Stomach (tissue), 9 donors: ENCODE results near the gene VPS4B. TPM values are rescaled to one million over a fixed set of nuclear protein-coding genes. Genes with fewer than 3 reads are reported as not detected.

Experiments
- DNase-seq, 2 donors: peaks; one replicate each; pipeline versions ENCODE4 v3.0.0 to v3.0.0-alpha.2; 2013 to 2019
- H3K27ac ChIP-seq, 5 donors: fragments of 200-600 bp in 4 of 5; sonication (generic) in 4 of 5; one replicate each; pipeline ENCODE4 v1.5.1; 2013 to 2019; ENCODE audit warnings: mild to moderate bottlenecking in 1 of 5, moderate library complexity in 1 of 5
- H3K27me3 ChIP-seq, 3 donors: fragments of 200-600 bp; sonication (generic); one replicate each; pipeline ENCODE4 v1.5.1; 2017 to 2019; ENCODE audit warnings: mixed run types in 1 of 3
- H3K36me3 ChIP-seq, 4 donors: fragments of 200-600 bp; sonication (generic); 1 replicate in 3 of 4; 2 replicates in 1 of 4; pipeline ENCODE4 v1.5.1; 2016 to 2019
- H3K4me1 ChIP-seq, 4 donors: fragments of 200-600 bp; sonication (generic); one replicate each; pipeline ENCODE4 v1.5.1; 2016 to 2019
- H3K4me3 ChIP-seq, 4 donors: fragments of 200-600 bp; sonication (generic) in 3 of 4; one replicate each; pipeline ENCODE4 v1.5.1; 2016 to 2019; ENCODE audit warnings: mild to moderate bottlenecking in 1 of 4
- H3K9me3 ChIP-seq, 4 donors: fragments of 200-600 bp; sonication (generic); one replicate each; pipeline ENCODE4 v1.5.1; 2016 to 2019
- EP300 ChIP-seq: sonication (generic); formaldehyde crosslinking; IDR thresholded peaks from one replicate; pipeline ENCODE4 v1.6.1; 2017; ENCODE audit warnings: antibody characterized with exemption
- POLR2A ChIP-seq, 4 donors: fragments of 450-650 bp; IDR thresholded peaks; one replicate each; pipeline ENCODE4 v1.6.1; 2016; ENCODE audit warnings: antibody characterized with exemption in 4 of 4, control low read depth in 2 of 4, mild to moderate bottlenecking in 1 of 4, moderate library complexity in 1 of 4
- POLR2AphosphoS5 ChIP-seq, 3 donors: sonication (generic); formaldehyde crosslinking; IDR thresholded peaks; one replicate each; pipeline ENCODE4 v1.6.1; 2016; ENCODE audit warnings: antibody characterized with exemption in 3 of 3
- WGBS, 5 donors: extraction: QIAGEN DNeasy Blood & Tissue Kit in 3 of 5; methylation state at CpG; one replicate each; pipeline versions ENCODE4 v1.1.5 to v1.1.7; 2013 to 2018; 5-methylcytosine and 5-hydroxymethylcytosine counted together
- intact Hi-C: fragments of 100-400 bp; cut with DNase I; formaldehyde crosslinking; loops from one replicate; pipeline ENCODE4 v1.15.1; 2023; ENCODE audit warnings: low total_unique reads
- polyA plus RNA-seq, 3 donors: library from polyadenylated mRNA; stranded (reverse); fragments of 200-250 nt; gene quantifications; one replicate each; pipeline ENCODE4 v1.2.3, GENCODE V29; 2013
- total RNA-seq, 5 donors: library from RNA; depleted of rRNA; stranded (reverse); fragments of >200 nt; gene quantifications; one replicate each; pipeline versions ENCODE4 v1.1.0 to v1.2.3, GENCODE V29; 2014 to 2016
- TF ChIP-seq, protein P1 (sequence below), 7 experiments: fragments of 450-650 bp in 4 of 7; fragments of 200-600 bp in 3 of 7; sonication (generic) in 3 of 7; IDR thresholded peaks; one replicate each; pipeline ENCODE4 v1.5.1; 2016 to 2019; ENCODE audit warnings: antibody characterized with exemption in 7 of 7, control low read depth in 2 of 7, mild to moderate bottlenecking in 1 of 7
- donor health status: healthy with polysubstance abuse.
- donor health status: Bipolar disorder and iron deficiency.
- donor health status: healthy.

VPS4B gene
- total and polyA plus RNA-seq, 8 donors = 11.3 to 108 (median 30.8) TPM

DNA sequence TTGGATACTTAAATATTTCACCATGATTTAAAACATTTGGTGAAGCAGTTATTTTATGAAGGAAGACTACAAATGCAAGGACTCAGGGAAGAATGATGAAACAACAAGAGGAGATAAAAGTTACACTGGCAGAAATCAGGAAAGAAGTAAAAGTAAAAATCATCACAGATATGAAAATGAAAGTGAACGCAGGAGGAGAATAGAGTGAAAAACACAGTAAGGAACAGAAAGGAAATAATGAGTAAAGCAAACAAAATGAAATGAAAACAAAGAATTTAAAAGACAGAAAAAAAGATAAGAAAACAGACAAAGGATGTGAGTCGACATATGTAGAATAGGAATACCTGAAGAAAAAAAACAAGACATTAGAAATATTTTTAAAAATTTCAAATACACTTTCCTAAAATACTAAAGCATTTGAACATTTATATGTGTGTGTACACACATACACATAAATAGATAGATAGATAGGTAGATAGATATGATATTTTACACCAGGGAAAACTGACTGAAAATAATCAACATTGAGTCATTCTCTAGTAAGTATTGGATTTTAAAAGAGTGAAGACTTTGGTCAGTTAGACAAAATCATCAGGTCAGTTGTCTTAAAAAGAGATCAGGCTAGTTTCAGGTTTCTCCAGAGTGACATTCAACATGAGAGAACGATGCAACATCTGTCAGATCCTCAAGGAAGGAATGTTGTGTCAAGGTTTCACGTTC, 43.2 kb downstream of the VPS4B start:
- intact Hi-C loops = no loop called here
- Histone ChIP-seq H3K4me1 (no peaks in the 10 kb centered on the region), H3K4me3 (no peak overlapping the region), H3K36me3 (peaks cover 0 to 15% (median 0%) of the 10 kb centered on the region in 4 donors), H3K27me3 (no peaks in the 10 kb centered on the region), H3K9me3 (peaks cover 0 to 19% (median 8%) of the 10 kb centered on the region in 4 donors), H3K27ac (no peak overlapping the region)
- DNase-seq = no peak
- WGBS, 5 donors = 49 to 62% (median 52%) methylated on average over 4 of the region's 4 CpGs
- TF ChIP-seq, protein P1, sequence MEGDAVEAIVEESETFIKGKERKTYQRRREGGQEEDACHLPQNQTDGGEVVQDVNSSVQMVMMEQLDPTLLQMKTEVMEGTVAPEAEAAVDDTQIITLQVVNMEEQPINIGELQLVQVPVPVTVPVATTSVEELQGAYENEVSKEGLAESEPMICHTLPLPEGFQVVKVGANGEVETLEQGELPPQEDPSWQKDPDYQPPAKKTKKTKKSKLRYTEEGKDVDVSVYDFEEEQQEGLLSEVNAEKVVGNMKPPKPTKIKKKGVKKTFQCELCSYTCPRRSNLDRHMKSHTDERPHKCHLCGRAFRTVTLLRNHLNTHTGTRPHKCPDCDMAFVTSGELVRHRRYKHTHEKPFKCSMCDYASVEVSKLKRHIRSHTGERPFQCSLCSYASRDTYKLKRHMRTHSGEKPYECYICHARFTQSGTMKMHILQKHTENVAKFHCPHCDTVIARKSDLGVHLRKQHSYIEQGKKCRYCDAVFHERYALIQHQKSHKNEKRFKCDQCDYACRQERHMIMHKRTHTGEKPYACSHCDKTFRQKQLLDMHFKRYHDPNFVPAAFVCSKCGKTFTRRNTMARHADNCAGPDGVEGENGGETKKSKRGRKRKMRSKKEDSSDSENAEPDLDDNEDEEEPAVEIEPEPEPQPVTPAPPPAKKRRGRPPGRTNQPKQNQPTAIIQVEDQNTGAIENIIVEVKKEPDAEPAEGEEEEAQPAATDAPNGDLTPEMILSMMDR (IDR thresholded peaks at IDR 0.05) = no peak
- TF ChIP-seq POLR2AphosphoS5 (IDR thresholded peaks at IDR 0.05) (no peak), EP300 (no peak), POLR2A (IDR thresholded peaks at IDR 0.05) (no peak)

DNA sequence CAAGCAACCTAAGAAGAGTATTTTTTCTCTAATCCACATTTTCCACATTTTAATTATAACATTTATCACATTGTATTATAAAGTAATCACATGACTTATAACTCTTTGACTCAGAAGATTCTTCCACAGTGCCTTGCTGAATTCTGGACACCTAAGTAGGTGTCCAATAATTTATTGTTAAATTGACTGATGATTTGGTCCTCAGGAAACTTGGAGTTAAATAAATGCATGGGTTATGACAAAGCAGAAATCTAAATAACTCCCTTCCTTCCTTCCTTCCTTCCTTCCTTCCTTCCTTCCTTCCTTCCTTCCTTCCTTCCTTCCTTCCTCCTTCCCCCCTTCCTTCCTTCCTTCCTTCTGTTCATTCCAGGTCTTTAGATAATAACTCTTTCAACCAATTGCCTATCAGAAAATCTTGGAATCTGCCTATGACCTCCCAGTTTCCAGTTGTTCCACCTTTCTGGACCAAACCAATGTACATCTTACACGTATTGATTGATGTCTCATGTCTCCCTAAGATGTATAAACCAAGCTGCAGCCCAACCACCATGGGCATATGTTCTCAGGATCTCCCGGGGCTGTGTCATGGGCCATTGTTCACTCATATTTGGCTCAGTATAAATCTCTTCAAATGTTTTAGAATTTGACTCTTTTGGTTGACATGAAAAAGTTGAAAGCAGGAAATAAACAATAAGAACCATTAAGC, 44.8 kb downstream of the VPS4B start:
- H3K27ac ChIP-seq = no peak overlapping the region
- peaks cover 0 to 10% (median 8%) of the 10 kb centered on the region in 4 donors for H3K9me3 ChIP-seq
- H3K36me3 ChIP-seq = peaks cover 0 to 2% (median 0%) of the 10 kb centered on the region in 4 donors
- intact Hi-C loops = no loop called here
- DNase-seq = no peak
- H3K4me3 ChIP-seq = no peak overlapping the region
- H3K4me1 ChIP-seq = no peaks in the 10 kb centered on the region
- 77 to 79% (median 78%) methylated on average over 2 of the region's 2 CpGs for WGBS, 5 donors
- TF ChIP-seq POLR2AphosphoS5 (IDR thresholded peaks at IDR 0.05) = no peak
- H3K27me3 ChIP-seq = no peaks in the 10 kb centered on the region

DNA sequence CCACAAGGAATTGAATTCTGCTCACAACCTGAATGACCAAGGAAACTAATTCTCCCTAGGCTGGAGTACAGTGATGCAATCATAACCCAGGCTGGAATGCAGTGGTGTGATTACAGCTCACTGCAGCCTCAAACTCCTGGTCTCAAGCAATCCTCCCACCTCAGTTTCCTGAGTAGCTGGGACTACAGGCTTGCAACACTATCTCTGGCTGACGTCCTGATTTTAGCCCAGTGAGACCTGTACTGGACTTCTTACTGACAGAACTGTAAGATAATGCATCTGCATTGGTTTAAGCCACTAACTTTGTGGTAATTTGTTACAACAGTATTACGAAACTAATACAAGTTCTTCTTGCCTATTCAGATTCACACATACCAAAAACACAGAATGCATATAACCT, 45.7 kb downstream of the VPS4B start:
- H3K27ac ChIP-seq = no peak overlapping the region
- DNase-seq = no peak
- H3K27me3 ChIP-seq = no peaks in the 10 kb centered on the region
- H3K9me3 ChIP-seq = peaks cover 0 to 9% (median 8%) of the 10 kb centered on the region in 4 donors
- no peak for TF ChIP-seq EP300
- TF ChIP-seq, protein P1 (IDR thresholded peaks at IDR 0.05) = no peak
- 70 to 95% (median 79%) methylated on average over 2 of the region's 2 CpGs for WGBS, 5 donors
- intact Hi-C loops = no loop called here
- no peaks in the 10 kb centered on the region for H3K4me1 ChIP-seq
- H3K4me3 ChIP-seq = no peak overlapping the region
- H3K36me3 ChIP-seq = no peaks in the 10 kb centered on the region

DNA sequence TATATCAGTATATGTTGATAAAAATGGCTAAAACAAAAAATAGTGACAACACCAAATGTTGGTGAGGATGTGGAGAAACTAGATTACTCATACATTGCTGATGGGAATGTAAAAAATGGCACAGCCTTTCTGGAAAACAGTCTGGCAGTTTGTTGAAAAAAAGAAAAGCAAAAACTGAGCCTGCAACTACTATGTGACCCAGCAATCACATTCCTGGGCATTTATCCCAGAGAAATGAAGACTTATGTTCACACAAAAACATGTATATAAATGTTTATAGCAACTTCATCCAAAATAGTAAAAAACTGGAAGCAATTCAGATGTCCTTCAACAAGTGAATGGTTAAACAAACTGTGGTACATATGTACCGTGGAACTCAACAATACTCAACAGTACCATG, 47.7 kb downstream of the VPS4B start:
- TF ChIP-seq EP300 = no peak
- TF ChIP-seq, protein P1 (IDR thresholded peaks at IDR 0.05) = no peak
- TF ChIP-seq POLR2AphosphoS5 (IDR thresholded peaks at IDR 0.05) = no peak
- TF ChIP-seq POLR2A (IDR thresholded peaks at IDR 0.05) = no peak
- no peaks in the 10 kb centered on the region for H3K27me3 ChIP-seq
- no peaks in the 10 kb centered on the region for H3K4me1 ChIP-seq
- 61 to 82% (median 68%) methylated on average over 1 of the region's 1 CpG for WGBS, 5 donors
- peak in 1 of 2 donors; percentile 38 for DNase-seq
- peaks cover 0 to 9% (median 8%) of the 10 kb centered on the region in 4 donors for H3K9me3 ChIP-seq
- H3K27ac ChIP-seq = no peak overlapping the region
- intact Hi-C loops = no loop called here
- no peaks in the 10 kb centered on the region for H3K36me3 ChIP-seq
- no peak overlapping the region for H3K4me3 ChIP-seq
